Measurements from ENCODE around the gene ANKFY1. TPM values are rescaled to one million over a fixed set of nuclear protein-coding genes. Genes with fewer than 3 reads are reported as not detected.
A peak's percentile ranks its signal among the peaks of the same experiment; 100 is the strongest.

ANKFY1 gene
- total and polyA plus RNA-seq, 9 of the 15 experiments (the other 6 are each of a cell fraction or from before 2014, with no cell fraction given), result 4.3 to 25.6 (median 12.2) TPM

DNA sequence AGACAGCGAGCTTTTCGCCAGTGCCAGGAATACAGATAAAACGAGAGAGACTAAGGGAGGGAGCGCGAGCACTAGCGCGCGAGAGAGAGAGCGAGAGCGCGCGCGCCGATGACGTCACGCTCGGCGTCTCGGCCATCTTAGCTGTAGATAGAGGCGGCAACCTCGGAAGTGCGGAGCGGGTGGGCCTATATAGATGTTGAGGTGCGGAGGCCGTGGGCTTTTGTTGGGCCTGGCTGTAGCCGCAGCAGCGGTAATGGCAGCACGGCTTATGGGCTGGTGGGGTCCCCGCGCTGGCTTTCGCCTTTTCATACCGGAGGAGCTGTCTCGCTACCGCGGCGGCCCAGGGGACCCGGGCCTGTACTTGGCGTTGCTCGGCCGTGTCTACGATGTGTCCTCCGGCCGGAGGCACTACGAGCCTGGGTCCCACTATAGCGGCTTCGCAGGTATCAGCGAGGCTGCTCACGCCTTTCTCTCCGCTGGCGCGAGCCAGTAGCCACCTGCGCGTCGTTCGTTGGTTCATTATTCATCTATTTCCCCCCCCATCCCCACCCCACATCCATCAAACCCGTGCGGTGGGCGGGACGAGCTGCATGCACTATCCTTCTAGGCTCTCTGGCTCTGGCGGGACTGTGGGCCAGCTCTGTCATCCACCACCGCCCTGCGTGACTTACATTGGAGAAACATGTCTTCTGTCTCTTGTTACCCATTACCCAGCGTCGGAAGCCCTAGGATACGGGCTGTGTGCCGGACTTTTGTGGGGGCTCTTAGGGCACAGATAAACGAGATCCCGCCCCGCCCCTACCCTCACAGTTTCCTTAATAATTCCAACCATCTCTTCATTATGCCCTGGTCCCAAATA is 120.0 kb downstream of the ANKFY1 start (continued):
- peak; percentile 1; the same call in 1 of the 2 replicates for TF ChIP-seq ZNF384 (IDR thresholded peaks at IDR 0.05; ENCODE audit: low read depth, low read length)
- TF ChIP-seq ZNF780A (CRISPR knock-in tag; IDR thresholded peaks at IDR 0.05), result no peak
- TF ChIP-seq HNRNPK (IDR thresholded peaks at IDR 0.05; ENCODE audit: low read depth, low read length, poor library complexity, severe bottlenecking), result no peak
- no peak for TF ChIP-seq TCFL5 (CRISPR knock-in tag; conservative IDR thresholded peaks at IDR 0.05)
- no peak for TF ChIP-seq ZBTB5 (IDR thresholded peaks at IDR 0.05)
- TF ChIP-seq, protein P1, sequence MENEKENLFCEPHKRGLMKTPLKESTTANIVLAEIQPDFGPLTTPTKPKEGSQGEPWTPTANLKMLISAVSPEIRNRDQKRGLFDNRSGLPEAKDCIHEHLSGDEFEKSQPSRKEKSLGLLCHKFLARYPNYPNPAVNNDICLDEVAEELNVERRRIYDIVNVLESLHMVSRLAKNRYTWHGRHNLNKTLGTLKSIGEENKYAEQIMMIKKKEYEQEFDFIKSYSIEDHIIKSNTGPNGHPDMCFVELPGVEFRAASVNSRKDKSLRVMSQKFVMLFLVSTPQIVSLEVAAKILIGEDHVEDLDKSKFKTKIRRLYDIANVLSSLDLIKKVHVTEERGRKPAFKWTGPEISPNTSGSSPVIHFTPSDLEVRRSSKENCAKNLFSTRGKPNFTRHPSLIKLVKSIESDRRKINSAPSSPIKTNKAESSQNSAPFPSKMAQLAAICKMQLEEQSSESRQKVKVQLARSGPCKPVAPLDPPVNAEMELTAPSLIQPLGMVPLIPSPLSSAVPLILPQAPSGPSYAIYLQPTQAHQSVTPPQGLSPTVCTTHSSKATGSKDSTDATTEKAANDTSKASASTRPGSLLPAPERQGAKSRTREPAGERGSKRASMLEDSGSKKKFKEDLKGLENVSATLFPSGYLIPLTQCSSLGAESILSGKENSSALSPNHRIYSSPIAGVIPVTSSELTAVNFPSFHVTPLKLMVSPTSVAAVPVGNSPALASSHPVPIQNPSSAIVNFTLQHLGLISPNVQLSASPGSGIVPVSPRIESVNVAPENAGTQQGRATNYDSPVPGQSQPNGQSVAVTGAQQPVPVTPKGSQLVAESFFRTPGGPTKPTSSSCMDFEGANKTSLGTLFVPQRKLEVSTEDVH (IDR thresholded peaks at IDR 0.05; ENCODE audit: low read depth, partially characterized antibody), result no peak
- no peak for TF ChIP-seq EP300 (IDR thresholded peaks at IDR 0.05; ENCODE audit: low read length)
- TF ChIP-seq RFX5 (IDR thresholded peaks at IDR 0.05; ENCODE audit: low read depth, low read length), result no peak
- no peak for TF ChIP-seq ZNF778 (CRISPR knock-in tag; IDR thresholded peaks at IDR 0.05)
- TF ChIP-seq RBM39 (optimal IDR thresholded peaks at IDR 0.05; ENCODE audit: low read depth, low read length), result no peak
- no peak for TF ChIP-seq SMARCA4 (IDR thresholded peaks at IDR 0.05)
- TF ChIP-seq, protein P2, sequence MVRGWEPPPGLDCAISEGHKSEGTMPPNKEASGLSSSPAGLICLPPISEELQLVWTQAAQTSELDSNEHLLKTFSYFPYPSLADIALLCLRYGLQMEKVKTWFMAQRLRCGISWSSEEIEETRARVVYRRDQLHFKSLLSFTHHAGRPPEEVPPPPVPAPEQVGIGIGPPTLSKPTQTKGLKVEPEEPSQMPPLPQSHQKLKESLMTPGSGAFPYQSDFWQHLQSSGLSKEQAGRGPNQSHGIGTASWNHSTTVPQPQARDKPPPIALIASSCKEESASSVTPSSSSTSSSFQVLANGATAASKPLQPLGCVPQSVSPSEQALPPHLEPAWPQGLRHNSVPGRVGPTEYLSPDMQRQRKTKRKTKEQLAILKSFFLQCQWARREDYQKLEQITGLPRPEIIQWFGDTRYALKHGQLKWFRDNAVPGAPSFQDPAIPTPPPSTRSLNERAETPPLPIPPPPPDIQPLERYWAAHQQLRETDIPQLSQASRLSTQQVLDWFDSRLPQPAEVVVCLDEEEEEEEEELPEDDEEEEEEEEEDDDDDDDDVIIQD (CRISPR knock-in tag; IDR thresholded peaks at IDR 0.05), result no peak
- no peak for TF ChIP-seq MCM5 (IDR thresholded peaks at IDR 0.05; ENCODE audit: low read depth)
- no peak for TF ChIP-seq ZNF75A (CRISPR knock-in tag; IDR thresholded peaks at IDR 0.05)
- TF ChIP-seq, protein P3, sequence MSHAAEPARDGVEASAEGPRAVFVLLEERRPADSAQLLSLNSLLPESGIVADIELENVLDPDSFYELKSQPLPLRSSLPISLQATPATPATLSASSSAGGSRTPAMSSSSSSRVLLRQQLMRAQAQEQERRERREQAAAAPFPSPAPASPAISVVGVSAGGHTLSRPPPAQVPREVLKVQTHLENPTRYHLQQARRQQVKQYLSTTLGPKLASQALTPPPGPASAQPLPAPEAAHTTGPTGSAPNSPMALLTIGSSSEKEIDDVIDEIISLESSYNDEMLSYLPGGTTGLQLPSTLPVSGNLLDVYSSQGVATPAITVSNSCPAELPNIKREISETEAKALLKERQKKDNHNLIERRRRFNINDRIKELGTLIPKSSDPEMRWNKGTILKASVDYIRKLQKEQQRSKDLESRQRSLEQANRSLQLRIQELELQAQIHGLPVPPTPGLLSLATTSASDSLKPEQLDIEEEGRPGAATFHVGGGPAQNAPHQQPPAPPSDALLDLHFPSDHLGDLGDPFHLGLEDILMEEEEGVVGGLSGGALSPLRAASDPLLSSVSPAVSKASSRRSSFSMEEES (CRISPR knock-in tag; IDR thresholded peaks at IDR 0.05), result no peak
- no peak for TF ChIP-seq HIVEP1 (CRISPR knock-in tag; IDR thresholded peaks at IDR 0.05)
- TF ChIP-seq NCOA6 (IDR thresholded peaks at IDR 0.05), result no peak
- no peak for TF ChIP-seq ZNF133 (CRISPR knock-in tag; IDR thresholded peaks at IDR 0.05)
- no peak for TF ChIP-seq SIRT6 (IDR thresholded peaks at IDR 0.05; ENCODE audit: low read depth, low read length)
- TF ChIP-seq HDAC2 (IDR thresholded peaks at IDR 0.05), result no peak
- no peak for TF ChIP-seq LEF1 (IDR thresholded peaks at IDR 0.05)
- TF ChIP-seq ZNF175 (CRISPR knock-in tag; IDR thresholded peaks at IDR 0.05; ENCODE audit: low read depth), result no peak
- no peak for TF ChIP-seq ZNF408 (CRISPR knock-in tag; IDR thresholded peaks at IDR 0.05; ENCODE audit: low read depth)

Measured in K562 (cell line).